RCC 7860 (cell line): ENCODE measurements around the gene NEURL3.

Experiments
- DNase-seq: peaks from one replicate; pipeline ENCODE4 v3.0.0-alpha.2; 2015; ENCODE audit warnings: low spot score
- FAIRE-seq: peaks from 2 replicates; lab custom pipeline; 2012; peaks lifted over from hg19 to GRCh38; lab: Jason Lieb, UNC

Gene NEURL3

DNA sequence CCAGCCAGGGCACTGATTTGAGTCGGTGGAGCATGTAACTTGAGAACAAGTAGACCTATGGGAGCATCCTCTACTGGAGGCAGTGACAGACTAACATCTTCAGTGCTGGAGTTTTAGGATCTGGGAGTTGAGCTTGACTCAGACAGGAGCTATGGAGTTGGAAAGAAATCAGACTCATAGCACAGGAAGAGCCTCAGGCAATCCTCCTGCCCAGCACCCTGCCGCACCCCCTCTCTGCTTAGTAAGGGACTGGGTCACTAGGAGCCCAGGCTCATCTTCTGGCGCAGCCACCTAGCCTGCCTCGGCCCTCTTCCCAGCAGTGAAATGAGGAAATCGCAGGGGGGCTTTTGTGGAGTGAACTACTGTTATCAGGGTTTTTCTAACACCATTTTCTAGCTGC lies 35.0 kb upstream of the NEURL3 start:
- DNase-seq (no peak), FAIRE-seq (no peak)

- DNase-seq (no peak), FAIRE-seq (no peak)
Measured at GRCh38 chr2:96539215-96539920, 34.2 kb upstream of the NEURL3 start.

DNA sequence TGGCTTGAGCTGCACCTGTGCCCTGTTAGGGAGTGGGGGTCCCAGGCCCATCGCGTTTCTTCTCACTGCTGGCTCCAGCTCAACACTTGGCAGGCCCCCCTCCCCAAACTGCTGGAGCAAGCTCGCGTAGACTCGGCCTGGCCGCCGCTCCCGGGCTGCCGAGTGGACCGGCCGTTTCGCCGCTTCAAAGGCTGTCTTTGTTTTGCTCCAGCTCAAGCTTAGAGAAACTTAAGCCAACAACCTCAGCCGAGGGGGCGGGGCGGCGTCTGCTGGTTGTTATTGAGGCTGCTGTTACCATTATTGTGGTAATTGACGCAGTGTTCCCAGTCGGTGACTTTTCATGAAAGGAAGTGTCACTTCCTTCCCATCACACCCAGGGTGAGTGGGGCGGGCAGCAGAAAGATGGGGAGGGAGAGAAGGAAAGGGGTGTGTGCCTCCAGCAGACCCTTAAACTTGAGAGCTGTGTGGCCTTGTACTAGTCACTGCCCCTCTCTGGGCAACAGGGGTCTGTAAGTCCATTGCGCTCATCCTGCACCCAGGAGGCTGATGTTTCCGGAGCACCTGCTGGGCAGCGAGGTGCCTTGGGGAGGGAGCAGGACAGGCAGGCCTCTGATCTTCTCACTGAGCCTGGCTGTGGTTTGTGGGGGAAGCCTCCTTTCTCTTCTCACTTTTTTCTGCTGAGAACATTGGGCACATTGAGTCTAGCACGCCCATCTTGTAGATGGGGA lies 33.5 kb upstream of the NEURL3 start:
- no peak for FAIRE-seq
- no peak for DNase-seq

DNA sequence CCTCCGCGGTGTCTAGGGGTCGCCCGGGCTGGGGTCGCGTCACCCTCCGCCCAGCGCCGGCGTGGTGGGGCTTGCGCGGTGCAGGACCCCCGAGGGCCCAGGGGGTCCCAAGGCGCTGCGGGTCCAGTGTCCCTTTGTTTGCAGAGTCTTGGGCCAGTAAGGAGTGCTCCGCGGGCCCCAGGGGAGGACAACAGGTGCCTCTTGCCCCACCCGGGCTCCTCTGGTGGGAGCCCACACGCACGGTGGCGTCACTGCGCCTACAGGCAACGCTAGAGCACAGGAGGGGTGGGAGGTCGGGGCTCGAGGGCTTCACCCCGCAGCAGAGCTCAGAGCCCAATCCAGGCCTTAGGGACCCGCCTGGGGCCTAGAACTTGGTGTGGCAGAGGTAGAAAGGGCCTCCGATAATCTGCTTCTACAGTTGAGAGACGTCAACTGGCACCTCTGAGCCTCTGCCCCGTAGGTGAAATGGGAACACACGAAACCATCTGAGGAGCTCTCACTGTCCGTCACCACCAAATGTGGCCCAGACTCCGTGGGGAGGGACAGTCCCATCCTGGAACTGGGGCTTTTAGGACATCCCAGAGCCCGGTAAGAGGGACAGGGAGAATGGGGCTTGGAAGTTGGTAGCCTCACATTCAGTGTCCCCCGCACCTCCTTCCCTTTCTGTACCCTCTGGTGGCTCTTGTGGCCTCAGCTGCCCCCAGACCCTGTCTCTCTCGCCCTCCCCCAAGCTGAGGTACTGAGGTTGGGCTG lies 32.8 kb upstream of the NEURL3 start:
- FAIRE-seq (no peak), DNase-seq (no peak)

DNA sequence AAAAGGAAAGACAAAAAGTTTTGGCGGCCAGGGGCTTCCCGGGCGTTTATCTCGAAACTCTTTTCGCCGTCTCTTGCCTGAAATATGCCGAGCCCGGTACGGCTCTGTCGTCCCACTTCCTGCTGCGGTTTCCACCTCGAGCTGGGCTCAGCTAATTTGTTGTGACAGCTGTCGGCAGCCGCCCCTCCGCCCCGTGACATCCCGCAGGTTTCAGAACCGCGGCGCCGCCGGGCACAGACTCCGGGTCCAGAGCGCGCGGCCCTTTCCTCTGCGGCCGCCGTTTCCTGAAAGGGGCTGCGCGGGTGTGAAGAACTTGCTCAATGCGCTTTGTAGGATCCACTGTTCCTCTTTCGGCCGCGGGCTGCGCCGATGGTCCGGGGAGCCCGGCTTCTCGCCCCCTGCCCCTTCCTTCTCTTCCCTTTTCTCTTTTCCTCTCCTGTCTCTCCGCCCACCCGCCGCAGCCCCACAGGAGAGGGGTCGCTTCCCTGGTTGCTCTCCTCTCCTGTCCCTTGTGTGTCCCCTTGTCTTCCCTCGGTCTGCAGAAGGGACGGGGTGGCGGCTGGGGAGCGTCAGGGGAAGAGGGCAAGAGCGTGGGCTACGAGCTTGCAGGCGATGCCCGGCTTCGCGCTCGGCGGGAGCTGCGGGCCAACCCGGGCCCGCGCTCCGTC lies 32.0 kb upstream of the NEURL3 start:
- FAIRE-seq = no peak
- peak; percentile 26 for DNase-seq

GRCh38 chr2:96536445-96537065 lies 31.4 kb upstream of the NEURL3 start, which contains the start of gene ARID5A:
TSS of gene ARID5A (plus strand) at chr2:96536752. CDS start at chr2:96536827, 75 bp downstream.
- peak; percentile 59 for DNase-seq

GRCh38 chr2:96535331-96535730 lies 30.2 kb upstream of the NEURL3 start:
- FAIRE-seq (no peak), DNase-seq (no peak)

More at GRCh38 chr2:96536445-96537065, 31.4 kb upstream of the NEURL3 start, which contains the start of gene ARID5A:
- no peak for FAIRE-seq

- no peak for FAIRE-seq
- no peak for DNase-seq
Measured at GRCh38 chr2:96534701-96535181, 29.6 kb upstream of the NEURL3 start.

GRCh38 chr2:96534141-96534540 lies 29.0 kb upstream of the NEURL3 start:
- DNase-seq = no peak
- FAIRE-seq = no peak

DNA sequence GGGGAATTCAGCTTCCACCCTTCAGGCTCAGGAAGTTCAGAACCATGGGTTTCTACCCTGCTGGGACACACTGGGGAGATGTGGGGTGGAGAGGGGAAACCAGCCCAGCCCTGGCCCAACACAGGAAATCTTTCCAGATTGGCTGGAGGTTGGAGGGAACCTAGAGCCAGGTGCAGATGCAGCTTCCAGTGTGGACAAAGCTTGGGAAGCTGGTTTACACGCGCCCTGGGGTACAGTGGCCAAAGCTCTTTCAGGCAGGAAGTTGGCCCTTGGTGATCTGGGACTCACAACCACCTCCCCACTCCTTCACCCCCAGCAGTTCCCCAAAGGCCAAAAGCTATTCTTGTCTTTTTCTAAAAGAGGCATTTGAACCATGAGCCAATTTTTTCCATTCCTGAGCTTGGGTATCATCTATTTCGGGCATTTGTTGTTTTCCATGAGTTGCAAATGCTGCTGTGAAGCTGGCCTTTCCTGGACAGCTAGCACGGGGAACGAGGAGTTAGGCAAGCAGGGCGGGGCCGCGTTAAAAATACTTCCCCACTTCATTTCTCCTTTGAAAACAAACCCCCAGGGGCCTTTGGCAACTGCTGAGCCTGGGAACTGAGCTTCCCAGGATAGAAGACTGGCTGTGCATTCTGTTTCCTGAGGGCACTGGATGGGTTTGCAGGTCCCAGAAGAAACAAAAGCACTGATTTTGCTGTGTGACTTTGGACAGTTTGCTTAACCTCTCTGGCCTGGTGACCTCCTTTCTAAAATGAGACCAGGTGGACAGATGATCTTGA lies 28.3 kb upstream of the NEURL3 start:
- DNase-seq (no peak), FAIRE-seq (no peak)

DNA sequence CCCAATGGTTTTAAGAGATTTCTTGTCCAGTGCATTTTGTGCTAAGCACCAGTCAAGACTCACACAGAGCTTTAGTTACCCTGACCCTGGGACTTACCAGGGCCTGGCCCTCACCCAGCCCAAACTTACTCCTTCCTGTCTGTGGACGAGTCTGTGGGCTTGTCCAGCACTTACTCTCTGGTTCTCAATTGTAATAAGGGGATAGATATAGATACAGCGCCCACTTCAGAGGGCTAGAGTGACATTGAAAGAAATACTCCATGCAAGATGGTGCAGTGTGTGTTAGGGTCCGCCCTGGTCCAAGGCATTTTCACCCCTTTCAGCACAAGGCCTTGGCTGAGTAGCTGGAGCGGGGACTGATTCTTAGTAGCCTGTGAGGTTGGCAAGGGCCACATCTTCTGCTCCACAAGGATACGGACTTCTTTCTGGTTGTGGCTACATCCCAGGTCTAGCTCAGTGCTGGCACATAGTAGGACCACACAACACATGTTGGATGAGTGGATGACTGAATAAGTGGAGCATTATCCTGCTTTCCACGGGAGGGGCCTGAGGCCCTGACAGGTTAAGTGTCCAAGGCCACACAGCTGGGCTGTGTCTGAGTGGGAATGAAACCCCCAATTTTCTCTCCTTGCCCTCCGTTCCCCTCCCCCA lies 27.6 kb upstream of the NEURL3 start:
- FAIRE-seq (no peak), DNase-seq (no peak)

GRCh38 chr2:96531872-96532505 lies 26.8 kb upstream of the NEURL3 start:
- FAIRE-seq = peak; percentile 92
- DNase-seq = peak; percentile 99

DNA sequence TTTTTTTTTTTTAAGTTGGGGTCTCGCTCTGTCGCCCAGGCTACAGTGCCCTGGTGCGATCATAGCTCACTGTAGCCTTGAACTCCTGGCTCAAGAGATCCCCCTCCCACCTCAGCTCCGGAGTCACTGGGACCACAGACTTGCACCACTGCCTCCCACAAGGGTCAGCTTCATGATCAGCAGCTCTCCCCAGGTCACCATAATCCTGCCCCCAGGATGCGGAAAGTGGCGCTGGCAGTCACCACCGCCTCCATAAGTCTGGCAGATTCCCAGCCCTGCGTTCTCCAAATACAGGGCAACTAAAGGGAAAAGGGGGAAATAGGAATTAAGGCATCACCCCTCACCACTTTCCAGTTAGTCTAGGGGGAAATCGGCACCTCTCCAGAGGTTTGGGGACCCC lies 26.2 kb upstream of the NEURL3 start:
- DNase-seq (no peak), FAIRE-seq (no peak)

GRCh38 chr2:96530474-96531357 lies 25.6 kb upstream of the NEURL3 start:
- FAIRE-seq (no peak), DNase-seq (no peak)

DNA sequence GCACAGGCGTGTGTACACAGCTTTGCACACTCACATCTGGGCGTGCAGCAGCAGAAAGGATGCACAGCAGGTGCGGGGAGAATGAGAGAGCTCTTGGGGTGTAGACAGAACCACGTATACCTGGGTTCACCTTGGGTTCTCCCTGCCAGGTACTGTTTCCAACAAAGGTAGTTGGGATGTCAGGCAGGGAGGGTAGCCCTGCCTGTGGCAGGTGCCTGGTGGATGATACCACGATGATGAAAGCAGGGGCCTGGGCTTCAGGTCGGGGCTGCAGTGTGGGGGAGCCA lies 24.9 kb upstream of the NEURL3 start:
- FAIRE-seq (no peak), DNase-seq (no peak)

- DNase-seq (no peak), FAIRE-seq (no peak)
Measured at GRCh38 chr2:96529376-96530143, 24.4 kb upstream of the NEURL3 start.

GRCh38 chr2:96528700-96529375 lies 23.7 kb upstream of the NEURL3 start:
- FAIRE-seq (no peak), DNase-seq (no peak)
